CD4-positive, CD25-positive, alpha-beta regulatory T cell (primary cell): Measurements from ENCODE around the gene XRCC5. TPM values are rescaled to one million over a fixed set of nuclear protein-coding genes. Genes with fewer than 3 reads are reported as not detected.

Experiments
- ATAC-seq, 2 donors: fragments of 150-1000 bp; cut with Tn5 transposase; one replicate each; pipeline ENCODE4 v1.10.0; 2021; ENCODE audit warnings: low read depth in 2 of 2, moderate number of reproducible peaks in 2 of 2, moderate library complexity in 1 of 2
- DNase-seq, 3 donors: peaks; one replicate each; pipeline versions ENCODE4 v3.0.0 to v3.0.0-alpha.2; 2012 to 2022; ENCODE audit warnings: mixed read lengths in 1 of 3
- H3K27ac ChIP-seq: one replicate; pipeline ENCODE4 v1.7.0; 2013; ENCODE audit warnings: mild to moderate bottlenecking, low read length; ENCODE audit not compliant: insufficient read depth, poor library complexity, severe bottlenecking
- H3K27me3 ChIP-seq: one replicate; pipeline ENCODE4 v1.7.0; 2013; ENCODE audit warnings: low read length; ENCODE audit not compliant: control insufficient read depth, insufficient read depth
- H3K36me3 ChIP-seq: one replicate; pipeline ENCODE4 v1.7.0; 2013; ENCODE audit warnings: mild to moderate bottlenecking, low read length, moderate library complexity; ENCODE audit not compliant: control insufficient read depth, insufficient read depth
- H3K4me1 ChIP-seq: 2 replicates; pipeline ENCODE4 v1.7.0; 2013; ENCODE audit warnings: mild to moderate bottlenecking, low read length; ENCODE audit not compliant: insufficient read depth, control insufficient read depth, poor library complexity, severe bottlenecking
- H3K4me3 ChIP-seq: one replicate; pipeline ENCODE4 v1.7.0; 2013; ENCODE audit warnings: low read depth, mild to moderate bottlenecking, low read length, moderate library complexity
- H3K9me3 ChIP-seq, 2 experiments: 1 replicate in 1 of 2; 2 replicates in 1 of 2; pipeline ENCODE4 v1.7.0; 2013; ENCODE audit warnings: low read length in 2 of 2, mild to moderate bottlenecking in 1 of 2, moderate library complexity in 1 of 2; ENCODE audit not compliant: control insufficient read depth in 2 of 2
- H3K27ac Mint-ChIP-seq, 3 donors: one replicate each; pipeline ENCODE4 v1.8.0; 2020 to 2022; ENCODE audit warnings: mild to moderate bottlenecking in 3 of 3, mixed read lengths in 3 of 3, moderate library complexity in 2 of 3
- H3K27me3 Mint-ChIP-seq: one replicate; pipeline ENCODE4 v1.8.0; 2022; ENCODE audit warnings: mild to moderate bottlenecking, mixed read lengths
- H3K36me3 Mint-ChIP-seq: one replicate; pipeline ENCODE4 v1.8.0; 2020; ENCODE audit warnings: mixed read lengths
- H3K4me1 Mint-ChIP-seq, 4 donors: one replicate each; pipeline ENCODE4 v1.8.0; 2020 to 2022; ENCODE audit warnings: mixed read lengths in 4 of 4, mild to moderate bottlenecking in 1 of 4
- H3K4me3 Mint-ChIP-seq, 4 donors: one replicate each; pipeline ENCODE4 v1.8.0; 2020 to 2022; ENCODE audit warnings: mild to moderate bottlenecking in 4 of 4, mixed read lengths in 4 of 4, moderate library complexity in 3 of 4
- H3K9me3 Mint-ChIP-seq, 7 donors: one replicate each; pipeline ENCODE4 v1.8.0; 2020 to 2022; ENCODE audit warnings: mixed read lengths in 7 of 7, mild to moderate bottlenecking in 3 of 7, moderate library complexity in 2 of 7
- polyA plus RNA-seq, 4 donors: library from polyadenylated mRNA; unstranded; fragments of 300-500 nt; fragmentation: Illumina TruSeq; gene quantifications; one replicate each; pipeline ENCODE4 v1.2.3, GENCODE V29; 2021
- total RNA-seq: library from RNA; stranded (reverse); gene quantifications from one replicate; pipeline ENCODE4 v1.2.3, GENCODE V29; 2022

XRCC5 gene
- total and polyA plus RNA-seq, 5 donors from 2014 or later = 178 to 336 (median 272) TPM

- peak overlapping the region; percentile 82 for H3K27ac ChIP-seq
- no peaks in the 10 kb centered on the region for H3K36me3 ChIP-seq
- Mint-ChIP-seq H3K4me1 (peaks cover 22 to 75% (median 47%) of the 10 kb centered on the region in 4 donors), H3K4me3 (peak overlapping the region; percentile 86 to 100 (median 98)), H3K27me3 (no peaks in the 10 kb centered on the region), H3K36me3 (no peaks in the 10 kb centered on the region), H3K9me3 (no peaks in the 10 kb centered on the region), H3K27ac (peak overlapping the region; percentile 89 to 99 (median 90))
- H3K27me3 ChIP-seq = no peaks in the 10 kb centered on the region
- H3K9me3 ChIP-seq = no peaks in the 10 kb centered on the region
- DNase-seq (no peak), ATAC-seq (no peak)
- peaks cover 57% of the 10 kb centered on the region for H3K4me1 ChIP-seq
- peak overlapping the region; percentile 88 for H3K4me3 ChIP-seq
Observed at GRCh38 chr2:216081012-216081411, 28.1 kb upstream of the XRCC5 start.

GRCh38 chr2:216081487-216082116, 27.5 kb upstream of the XRCC5 start, which contains the start of the genes PECR and TMEM169:
Gene PECR, minus strand, starts transcription at chr2:216081809. Its CDS starts 68 bp downstream, at chr2:216081741.
Gene TMEM169, plus strand, starts transcription at chr2:216081919. Its CDS starts 14,045 bp downstream, at chr2:216095964.
- peaks cover 24 to 76% (median 49%) of the 10 kb centered on the region in 4 donors for H3K4me1 Mint-ChIP-seq
- no peaks in the 10 kb centered on the region for H3K27me3 Mint-ChIP-seq

GRCh38 chr2:216082117-216082711, 26.9 kb upstream of the XRCC5 start:
- no peaks in the 10 kb centered on the region for H3K36me3 ChIP-seq
- peak overlapping the region; percentile 89 to 99 (median 90) for H3K27ac Mint-ChIP-seq
- H3K4me1 Mint-ChIP-seq = peaks cover 30 to 82% (median 55%) of the 10 kb centered on the region in 4 donors
- ATAC-seq (peak; percentile 3), DNase-seq (peak in 1 of 3 donors; percentile 23)
- H3K9me3 Mint-ChIP-seq = no peaks in the 10 kb centered on the region
- peaks cover 5% of the 10 kb centered on the region for H3K36me3 Mint-ChIP-seq
- H3K27ac ChIP-seq = peak overlapping the region; percentile 82
- no peaks in the 10 kb centered on the region for H3K27me3 ChIP-seq
- peak overlapping the region; percentile 94 for H3K4me3 ChIP-seq
- no peaks in the 10 kb centered on the region for H3K27me3 Mint-ChIP-seq
- H3K4me3 Mint-ChIP-seq = peak overlapping the region; percentile 86 to 100 (median 98)
- no peaks in the 10 kb centered on the region for H3K9me3 ChIP-seq
- peaks cover 61% of the 10 kb centered on the region for H3K4me1 ChIP-seq

More at GRCh38 chr2:216081487-216082116, 27.5 kb upstream of the XRCC5 start, which contains the start of the genes PECR and TMEM169:
- Histone ChIP-seq H3K27me3 (no peaks in the 10 kb centered on the region), H3K4me3 (peak within 1 kb of the TSS; percentile 94), H3K4me1 (peaks cover 57% of the 10 kb centered on the region), H3K36me3 (no peaks in the 10 kb centered on the region), H3K27ac (peak within 1 kb of the TSS; percentile 82), H3K9me3 (no peaks in the 10 kb centered on the region)
- peaks cover 1% of the 10 kb centered on the region for H3K36me3 Mint-ChIP-seq
- ATAC-seq (peak; percentile 81 to 87), DNase-seq (peak; percentile 73 to 88 (median 74))
- H3K9me3 Mint-ChIP-seq = no peaks in the 10 kb centered on the region
- H3K27ac Mint-ChIP-seq = peak within 1 kb of the TSS; percentile 89 to 99 (median 90)
- H3K4me3 Mint-ChIP-seq = peak within 1 kb of the TSS; percentile 86 to 100 (median 98)

- peak overlapping the region; percentile 82 for H3K27ac ChIP-seq
- peaks cover 61% of the 10 kb centered on the region for H3K4me1 ChIP-seq
Observed at GRCh38 chr2:216082805-216083204, 26.3 kb upstream of the XRCC5 start.

GRCh38 chr2:216083464-216084281, 25.5 kb upstream of the XRCC5 start:
- peaks cover 34 to 79% (median 60%) of the 10 kb centered on the region in 4 donors for H3K4me1 Mint-ChIP-seq
- peak overlapping the region; percentile 82 for H3K27ac ChIP-seq

More at GRCh38 chr2:216082805-216083204, 26.3 kb upstream of the XRCC5 start:
- no peaks in the 10 kb centered on the region for H3K36me3 ChIP-seq
- ATAC-seq = no peak
- H3K27me3 ChIP-seq = no peaks in the 10 kb centered on the region
- H3K4me1 Mint-ChIP-seq = peaks cover 33 to 85% (median 59%) of the 10 kb centered on the region in 4 donors
- peaks cover 5% of the 10 kb centered on the region for H3K36me3 Mint-ChIP-seq
- H3K4me3 ChIP-seq = peak overlapping the region; percentile 94
- H3K9me3 Mint-ChIP-seq = no peaks in the 10 kb centered on the region
- H3K27me3 Mint-ChIP-seq = no peaks in the 10 kb centered on the region
- no peaks in the 10 kb centered on the region for H3K9me3 ChIP-seq
- H3K4me3 Mint-ChIP-seq = peak overlapping the region; percentile 86 to 100 (median 98)
- DNase-seq = peak in 2 of 3 donors; percentile 8 to 45
- H3K27ac Mint-ChIP-seq = peak overlapping the region; percentile 89 to 99 (median 90)

GRCh38 chr2:216084547-216084946, 24.6 kb upstream of the XRCC5 start:
- Mint-ChIP-seq H3K27me3 (no peaks in the 10 kb centered on the region), H3K4me1 (peaks cover 38 to 77% (median 61%) of the 10 kb centered on the region in 4 donors), H3K27ac (peak overlapping the region; percentile 89 to 98 (median 90)), H3K9me3 (no peaks in the 10 kb centered on the region), H3K36me3 (peaks cover 9% of the 10 kb centered on the region), H3K4me3 (peak overlapping the region; percentile 86 to 100 (median 98))
- ATAC-seq (peak; percentile 36 to 53), DNase-seq (peak in 2 of 3 donors; percentile 51 to 89)
- Histone ChIP-seq H3K9me3 (no peaks in the 10 kb centered on the region), H3K4me3 (peak overlapping the region; percentile 94), H3K27ac (peak overlapping the region; percentile 82), H3K4me1 (peaks cover 56% of the 10 kb centered on the region), H3K27me3 (no peaks in the 10 kb centered on the region), H3K36me3 (no peaks in the 10 kb centered on the region)

More at GRCh38 chr2:216083464-216084281, 25.5 kb upstream of the XRCC5 start:
- H3K4me3 ChIP-seq = peak overlapping the region; percentile 94
- DNase-seq (no peak), ATAC-seq (no peak)
- peaks cover 61% of the 10 kb centered on the region for H3K4me1 ChIP-seq
- H3K9me3 ChIP-seq = no peaks in the 10 kb centered on the region
- Mint-ChIP-seq H3K27ac (peak overlapping the region; percentile 89 to 99 (median 90)), H3K4me3 (peak overlapping the region; percentile 86 to 100 (median 98)), H3K27me3 (no peaks in the 10 kb centered on the region), H3K9me3 (no peaks in the 10 kb centered on the region), H3K36me3 (peaks cover 5% of the 10 kb centered on the region)
- H3K36me3 ChIP-seq = no peaks in the 10 kb centered on the region
- H3K27me3 ChIP-seq = no peaks in the 10 kb centered on the region
